ENCODE measurements around the gene CHP1. TPM values are rescaled to one million over a fixed set of nuclear protein-coding genes. Genes with fewer than 3 reads are reported as not detected.

CHP1 gene
- total RNA-seq, 2 donors from 2014 or later, result 42.3 to 51.8 TPM

Other genes with a start within 250 kb of the CHP1 start
- gene INO80, start 115.0 kb upstream of the CHP1 start, total RNA-seq, result 10 to 100 TPM; 34.3 to 55.7 TPM
- not detected for gene EXD1, start 511 bp upstream of the CHP1 start, total RNA-seq
- gene OIP5, start 101.3 kb downstream of the CHP1 start, total RNA-seq, result 10 to 100 TPM in 1 of 2 donors, 1 to 10 TPM in 1; 8.2 to 15.1 TPM
- gene NUSAP1, start 101.6 kb downstream of the CHP1 start, total RNA-seq, result 100 to 1,000 TPM in 1 of 2 donors, 10 to 100 TPM in 1; 80.5 to 118 TPM
- gene NDUFAF1, start 171.2 kb downstream of the CHP1 start, total RNA-seq, result 10 to 100 TPM; 20.2 to 20.9 TPM
- gene RTF1, start 185.8 kb downstream of the CHP1 start, total RNA-seq, result 10 to 100 TPM; 34.2 to 38.1 TPM